Glomerular visceral epithelial cell (primary cell): ENCODE data around the gene KCNK4.

Source experiments
- DNase-seq: peaks from one replicate; pipeline ENCODE4 v3.0.0-alpha.2; 2016; ENCODE audit errors: extremely low spot score

The KCNK4 gene

GRCh38 chr11:64347193-64347867 lies 56.2 kb downstream of the KCNK4 start:
- DNase-seq: no peak

GRCh38 chr11:64348383-64349024 lies 57.4 kb downstream of the KCNK4 start:
- no peak for DNase-seq

GRCh38 chr11:64349025-64349387 lies 57.9 kb downstream of the KCNK4 start:
- DNase-seq: no peak

- no peak for DNase-seq
Measured at GRCh38 chr11:64349404-64349803, 58.3 kb downstream of the KCNK4 start.
